Measurements from ENCODE around the gene EPN3.

Gene EPN3
- 0 reads per million in 3 experiments for total RNA-seq

GRCh38 chr17:50532452-50533024, at the start of gene EPN3:
Gene EPN3 (plus strand): TSS chr17:50532735. CDS start chr17:50536557, 3,822 bp downstream.
- no peak for DNase-seq

- no peak for DNase-seq
Observed at GRCh38 chr17:50483266-50483665, 49.3 kb upstream of the EPN3 start.

- no peak for DNase-seq
Observed at GRCh38 chr17:50484386-50485155, 48.0 kb upstream of the EPN3 start.

GRCh38 chr17:50487213-50488096, 45.1 kb upstream of the EPN3 start:
- no peak for DNase-seq

- no peak for DNase-seq
Observed at GRCh38 chr17:50488880-50489279, 43.7 kb upstream of the EPN3 start.

GRCh38 chr17:50491505-50491904, 41.0 kb upstream of the EPN3 start:
- no peak for DNase-seq

GRCh38 chr17:50492214-50492613, 40.3 kb upstream of the EPN3 start:
- no peak for DNase-seq

GRCh38 chr17:50493744-50494143, 38.8 kb upstream of the EPN3 start:
- no peak for DNase-seq

- DNase-seq, result no peak
Observed at GRCh38 chr17:50495217-50495823, 37.2 kb upstream of the EPN3 start.

- DNase-seq, result no peak
Observed at GRCh38 chr17:50495918-50496317, 36.6 kb upstream of the EPN3 start.

- no peak for DNase-seq
Observed at GRCh38 chr17:50498021-50498874, 34.3 kb upstream of the EPN3 start.

GRCh38 chr17:50499270-50499669, 33.3 kb upstream of the EPN3 start:
- no peak for DNase-seq

GRCh38 chr17:50499721-50500120, 32.8 kb upstream of the EPN3 start:
- DNase-seq, result no peak

GRCh38 chr17:50501054-50501453, 31.5 kb upstream of the EPN3 start:
- DNase-seq, result no peak

GRCh38 chr17:50502301-50502990, 30.1 kb upstream of the EPN3 start:
- no peak for DNase-seq

- DNase-seq, result no peak
Observed at GRCh38 chr17:50505591-50506130, 26.9 kb upstream of the EPN3 start.

- no peak for DNase-seq
Observed at GRCh38 chr17:50506298-50506697, 26.2 kb upstream of the EPN3 start.

- peak; percentile 76 for DNase-seq
Observed at GRCh38 chr17:50507871-50508572, 24.5 kb upstream of the EPN3 start, which contains the start of gene MYCBPAP. Gene MYCBPAP (plus strand): TSS chr17:50508439. CDS start chr17:50508675, 236 bp downstream.

GRCh38 chr17:50508573-50509460, 23.7 kb upstream of the EPN3 start:
- no peak for DNase-seq

Data from central memory CD4-positive, alpha-beta T cell (primary cell).